ENCODE data around the gene LRRC31. TPM values are rescaled to one million over a fixed set of nuclear protein-coding genes. Genes with fewer than 3 reads are reported as not detected.

Gene LRRC31
- total and polyA plus RNA-seq, 2 experiments from 2014 or later, result not detected

DNA sequence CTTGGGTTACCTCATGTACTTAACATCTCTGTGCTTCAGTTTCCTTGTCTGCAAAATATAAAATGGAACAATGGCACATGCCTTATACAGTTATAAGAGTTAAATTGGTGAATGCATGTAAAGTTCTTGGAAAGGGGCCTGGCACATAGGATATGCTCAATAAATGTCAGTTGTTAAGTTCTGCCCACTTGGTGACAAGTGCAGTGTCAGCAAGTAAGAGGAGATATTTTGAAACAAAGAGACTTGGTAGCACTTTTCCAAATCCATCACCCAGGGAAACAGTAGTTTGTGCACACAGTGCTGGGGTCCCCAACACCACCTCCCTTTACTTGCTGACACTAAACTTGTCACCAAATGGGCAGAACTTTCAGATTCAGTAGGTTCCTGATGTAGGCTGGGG lies 19.1 kb downstream of the LRRC31 start (continued):
- TF ChIP-seq, protein P1, sequence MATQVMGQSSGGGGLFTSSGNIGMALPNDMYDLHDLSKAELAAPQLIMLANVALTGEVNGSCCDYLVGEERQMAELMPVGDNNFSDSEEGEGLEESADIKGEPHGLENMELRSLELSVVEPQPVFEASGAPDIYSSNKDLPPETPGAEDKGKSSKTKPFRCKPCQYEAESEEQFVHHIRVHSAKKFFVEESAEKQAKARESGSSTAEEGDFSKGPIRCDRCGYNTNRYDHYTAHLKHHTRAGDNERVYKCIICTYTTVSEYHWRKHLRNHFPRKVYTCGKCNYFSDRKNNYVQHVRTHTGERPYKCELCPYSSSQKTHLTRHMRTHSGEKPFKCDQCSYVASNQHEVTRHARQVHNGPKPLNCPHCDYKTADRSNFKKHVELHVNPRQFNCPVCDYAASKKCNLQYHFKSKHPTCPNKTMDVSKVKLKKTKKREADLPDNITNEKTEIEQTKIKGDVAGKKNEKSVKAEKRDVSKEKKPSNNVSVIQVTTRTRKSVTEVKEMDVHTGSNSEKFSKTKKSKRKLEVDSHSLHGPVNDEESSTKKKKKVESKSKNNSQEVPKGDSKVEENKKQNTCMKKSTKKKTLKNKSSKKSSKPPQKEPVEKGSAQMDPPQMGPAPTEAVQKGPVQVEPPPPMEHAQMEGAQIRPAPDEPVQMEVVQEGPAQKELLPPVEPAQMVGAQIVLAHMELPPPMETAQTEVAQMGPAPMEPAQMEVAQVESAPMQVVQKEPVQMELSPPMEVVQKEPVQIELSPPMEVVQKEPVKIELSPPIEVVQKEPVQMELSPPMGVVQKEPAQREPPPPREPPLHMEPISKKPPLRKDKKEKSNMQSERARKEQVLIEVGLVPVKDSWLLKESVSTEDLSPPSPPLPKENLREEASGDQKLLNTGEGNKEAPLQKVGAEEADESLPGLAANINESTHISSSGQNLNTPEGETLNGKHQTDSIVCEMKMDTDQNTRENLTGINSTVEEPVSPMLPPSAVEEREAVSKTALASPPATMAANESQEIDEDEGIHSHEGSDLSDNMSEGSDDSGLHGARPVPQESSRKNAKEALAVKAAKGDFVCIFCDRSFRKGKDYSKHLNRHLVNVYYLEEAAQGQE (IDR thresholded peaks at IDR 0.05; ENCODE audit: unreplicated experiment), result no peak
- no peak for TF ChIP-seq NANOG (IDR thresholded peaks at IDR 0.05; ENCODE audit: borderline replicate concordance)
- TF ChIP-seq, protein P2, sequence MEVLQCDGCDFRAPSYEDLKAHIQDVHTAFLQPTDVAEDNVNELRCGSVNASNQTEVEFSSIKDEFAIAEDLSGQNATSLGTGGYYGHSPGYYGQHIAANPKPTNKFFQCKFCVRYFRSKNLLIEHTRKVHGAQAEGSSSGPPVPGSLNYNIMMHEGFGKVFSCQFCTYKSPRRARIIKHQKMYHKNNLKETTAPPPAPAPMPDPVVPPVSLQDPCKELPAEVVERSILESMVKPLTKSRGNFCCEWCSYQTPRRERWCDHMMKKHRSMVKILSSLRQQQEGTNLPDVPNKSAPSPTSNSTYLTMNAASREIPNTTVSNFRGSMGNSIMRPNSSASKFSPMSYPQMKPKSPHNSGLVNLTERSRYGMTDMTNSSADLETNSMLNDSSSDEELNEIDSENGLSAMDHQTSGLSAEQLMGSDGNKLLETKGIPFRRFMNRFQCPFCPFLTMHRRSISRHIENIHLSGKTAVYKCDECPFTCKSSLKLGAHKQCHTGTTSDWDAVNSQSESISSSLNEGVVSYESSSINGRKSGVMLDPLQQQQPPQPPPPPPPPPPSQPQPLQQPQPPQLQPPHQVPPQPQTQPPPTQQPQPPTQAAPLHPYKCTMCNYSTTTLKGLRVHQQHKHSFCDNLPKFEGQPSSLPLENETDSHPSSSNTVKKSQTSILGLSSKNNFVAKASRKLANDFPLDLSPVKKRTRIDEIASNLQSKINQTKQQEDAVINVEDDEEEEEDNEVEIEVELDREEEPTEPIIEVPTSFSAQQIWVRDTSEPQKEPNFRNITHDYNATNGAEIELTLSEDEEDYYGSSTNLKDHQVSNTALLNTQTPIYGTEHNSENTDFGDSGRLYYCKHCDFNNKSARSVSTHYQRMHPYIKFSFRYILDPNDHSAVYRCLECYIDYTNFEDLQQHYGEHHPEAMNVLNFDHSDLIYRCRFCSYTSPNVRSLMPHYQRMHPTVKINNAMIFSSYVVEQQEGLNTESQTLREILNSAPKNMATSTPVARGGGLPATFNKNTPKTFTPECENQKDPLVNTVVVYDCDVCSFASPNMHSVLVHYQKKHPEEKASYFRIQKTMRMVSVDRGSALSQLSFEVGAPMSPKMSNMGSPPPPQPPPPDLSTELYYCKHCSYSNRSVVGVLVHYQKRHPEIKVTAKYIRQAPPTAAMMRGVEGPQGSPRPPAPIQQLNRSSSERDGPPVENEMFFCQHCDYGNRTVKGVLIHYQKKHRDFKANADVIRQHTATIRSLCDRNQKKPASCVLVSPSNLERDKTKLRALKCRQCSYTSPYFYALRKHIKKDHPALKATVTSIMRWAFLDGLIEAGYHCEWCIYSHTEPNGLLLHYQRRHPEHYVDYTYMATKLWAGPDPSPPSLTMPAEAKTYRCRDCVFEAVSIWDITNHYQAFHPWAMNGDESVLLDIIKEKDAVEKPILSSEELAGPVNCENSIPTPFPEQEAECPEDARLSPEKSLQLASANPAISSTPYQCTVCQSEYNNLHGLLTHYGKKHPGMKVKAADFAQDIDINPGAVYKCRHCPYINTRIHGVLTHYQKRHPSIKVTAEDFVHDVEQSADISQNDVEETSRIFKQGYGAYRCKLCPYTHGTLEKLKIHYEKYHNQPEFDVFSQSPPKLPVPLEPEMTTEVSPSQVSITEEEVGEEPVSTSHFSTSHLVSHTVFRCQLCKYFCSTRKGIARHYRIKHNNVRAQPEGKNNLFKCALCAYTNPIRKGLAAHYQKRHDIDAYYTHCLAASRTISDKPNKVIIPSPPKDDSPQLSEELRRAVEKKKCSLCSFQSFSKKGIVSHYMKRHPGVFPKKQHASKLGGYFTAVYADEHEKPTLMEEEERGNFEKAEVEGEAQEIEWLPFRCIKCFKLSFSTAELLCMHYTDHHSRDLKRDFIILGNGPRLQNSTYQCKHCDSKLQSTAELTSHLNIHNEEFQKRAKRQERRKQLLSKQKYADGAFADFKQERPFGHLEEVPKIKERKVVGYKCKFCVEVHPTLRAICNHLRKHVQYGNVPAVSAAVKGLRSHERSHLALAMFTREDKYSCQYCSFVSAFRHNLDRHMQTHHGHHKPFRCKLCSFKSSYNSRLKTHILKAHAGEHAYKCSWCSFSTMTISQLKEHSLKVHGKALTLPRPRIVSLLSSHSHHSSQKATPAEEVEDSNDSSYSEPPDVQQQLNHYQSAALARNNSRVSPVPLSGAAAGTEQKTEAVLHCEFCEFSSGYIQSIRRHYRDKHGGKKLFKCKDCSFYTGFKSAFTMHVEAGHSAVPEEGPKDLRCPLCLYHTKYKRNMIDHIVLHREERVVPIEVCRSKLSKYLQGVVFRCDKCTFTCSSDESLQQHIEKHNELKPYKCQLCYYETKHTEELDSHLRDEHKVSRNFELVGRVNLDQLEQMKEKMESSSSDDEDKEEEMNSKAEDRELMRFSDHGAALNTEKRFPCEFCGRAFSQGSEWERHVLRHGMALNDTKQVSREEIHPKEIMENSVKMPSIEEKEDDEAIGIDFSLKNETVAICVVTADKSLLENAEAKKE (CRISPR knock-in tag; IDR thresholded peaks at IDR 0.05), result no peak

DNA sequence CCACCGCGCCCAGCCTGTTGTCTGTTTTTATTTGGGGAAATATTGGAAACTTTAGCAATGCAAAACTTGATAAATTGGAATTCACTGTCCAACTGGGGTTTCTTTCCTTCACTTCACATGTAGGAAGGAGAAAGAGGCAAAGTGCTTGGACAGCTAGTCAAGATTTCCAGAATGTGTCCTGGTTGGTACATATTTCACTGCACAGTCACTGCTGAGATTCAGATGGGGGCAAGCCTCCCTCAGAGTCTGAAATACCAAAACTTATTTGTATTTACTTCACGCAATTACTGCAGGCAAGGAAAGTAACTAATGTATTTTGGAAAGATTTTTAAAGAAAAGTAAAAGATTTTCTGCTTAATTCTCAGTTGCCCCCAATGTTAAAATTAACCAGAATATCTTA lies 21.0 kb downstream of the LRRC31 start:
- Histone ChIP-seq H3K9me2 (ENCODE audit: insufficient read depth) (no peaks in the 10 kb centered on the region), H3K4me3 (no peak overlapping the region), H3K27me3 (ENCODE audit: insufficient read depth) (no peaks in the 10 kb centered on the region), H3F3A (replicated peaks; ENCODE audit: low read depth) (no peaks in the 10 kb centered on the region), H3K4me2 (no peak overlapping the region), H3K79me2 (replicated peaks; ENCODE audit: insufficient read depth) (no peaks in the 10 kb centered on the region), H3K4me1 (ENCODE audit: insufficient read depth) (no peaks in the 10 kb centered on the region), H3K36me3 (ENCODE audit: insufficient read depth) (no peaks in the 10 kb centered on the region), H2AFZ (no peak overlapping the region), H4K20me1 (replicated peaks; ENCODE audit: insufficient read depth) (no peaks in the 10 kb centered on the region), H3K27ac (ENCODE audit: low read depth) (no peak overlapping the region)
- DNase-seq (ENCODE audit: low spot score), result no peak
- ATAC-seq, result no peak
- no peaks in the 10 kb centered on the region for H3K36me3 Mint-ChIP-seq (ENCODE audit: low read depth)
- no peaks in the 10 kb centered on the region; the same call in 2 of the 3 replicates for H3K9me3 Mint-ChIP-seq
- no peak overlapping the region for H3K27ac Mint-ChIP-seq
- peaks cover 1% of the 10 kb centered on the region for H3K27me3 Mint-ChIP-seq (ENCODE audit: insufficient read depth, low read depth, poor library complexity)
- no peaks in the 10 kb centered on the region; the same call in 2 of the 3 replicates for H3K4me1 Mint-ChIP-seq
- no peak overlapping the region for H3K4me3 Mint-ChIP-seq
- TF ChIP-seq STAT1 (IDR thresholded peaks at IDR 0.05; ENCODE audit: unreplicated experiment), result no peak
- no peak for TF ChIP-seq NANOG (IDR thresholded peaks at IDR 0.05; ENCODE audit: borderline replicate concordance)
- TF ChIP-seq EZH2phosphoT487 (IDR thresholded peaks at IDR 0.05; ENCODE audit: unreplicated experiment), result no peak
- no peak for TF ChIP-seq CREB1 (CRISPR knock-in tag; IDR thresholded peaks at IDR 0.05; ENCODE audit: low read depth)
- no peak for TF ChIP-seq EZH2 (IDR thresholded peaks at IDR 0.05; ENCODE audit: low read depth, unreplicated experiment)
- TF ChIP-seq, protein P3, sequence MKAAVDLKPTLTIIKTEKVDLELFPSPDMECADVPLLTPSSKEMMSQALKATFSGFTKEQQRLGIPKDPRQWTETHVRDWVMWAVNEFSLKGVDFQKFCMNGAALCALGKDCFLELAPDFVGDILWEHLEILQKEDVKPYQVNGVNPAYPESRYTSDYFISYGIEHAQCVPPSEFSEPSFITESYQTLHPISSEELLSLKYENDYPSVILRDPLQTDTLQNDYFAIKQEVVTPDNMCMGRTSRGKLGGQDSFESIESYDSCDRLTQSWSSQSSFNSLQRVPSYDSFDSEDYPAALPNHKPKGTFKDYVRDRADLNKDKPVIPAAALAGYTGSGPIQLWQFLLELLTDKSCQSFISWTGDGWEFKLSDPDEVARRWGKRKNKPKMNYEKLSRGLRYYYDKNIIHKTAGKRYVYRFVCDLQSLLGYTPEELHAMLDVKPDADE (IDR thresholded peaks at IDR 0.05), result no peak
- TF ChIP-seq, protein P4, sequence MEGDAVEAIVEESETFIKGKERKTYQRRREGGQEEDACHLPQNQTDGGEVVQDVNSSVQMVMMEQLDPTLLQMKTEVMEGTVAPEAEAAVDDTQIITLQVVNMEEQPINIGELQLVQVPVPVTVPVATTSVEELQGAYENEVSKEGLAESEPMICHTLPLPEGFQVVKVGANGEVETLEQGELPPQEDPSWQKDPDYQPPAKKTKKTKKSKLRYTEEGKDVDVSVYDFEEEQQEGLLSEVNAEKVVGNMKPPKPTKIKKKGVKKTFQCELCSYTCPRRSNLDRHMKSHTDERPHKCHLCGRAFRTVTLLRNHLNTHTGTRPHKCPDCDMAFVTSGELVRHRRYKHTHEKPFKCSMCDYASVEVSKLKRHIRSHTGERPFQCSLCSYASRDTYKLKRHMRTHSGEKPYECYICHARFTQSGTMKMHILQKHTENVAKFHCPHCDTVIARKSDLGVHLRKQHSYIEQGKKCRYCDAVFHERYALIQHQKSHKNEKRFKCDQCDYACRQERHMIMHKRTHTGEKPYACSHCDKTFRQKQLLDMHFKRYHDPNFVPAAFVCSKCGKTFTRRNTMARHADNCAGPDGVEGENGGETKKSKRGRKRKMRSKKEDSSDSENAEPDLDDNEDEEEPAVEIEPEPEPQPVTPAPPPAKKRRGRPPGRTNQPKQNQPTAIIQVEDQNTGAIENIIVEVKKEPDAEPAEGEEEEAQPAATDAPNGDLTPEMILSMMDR (conservative IDR thresholded peaks at IDR 0.05; ENCODE audit: low read depth in 2 of 2), result no peak
- no peak for TF ChIP-seq JUNB (IDR thresholded peaks at IDR 0.05; ENCODE audit: unreplicated experiment)
- no peak for TF ChIP-seq ZNF114 (CRISPR knock-in tag; IDR thresholded peaks at IDR 0.05)
